Activated B cell treated with CpG ODN at 0.5 μM for 24 hours (primary cell): ENCODE results near the gene CLP1. TPM values are rescaled to one million over a fixed set of nuclear protein-coding genes. Genes with fewer than 3 reads are reported as not detected.
A peak's percentile ranks its signal among the peaks of the same experiment; 100 is the strongest.
"Not testable (repeated sequence)": the region's sequence is repeated elsewhere in the genome, so short reads cannot be mapped to it uniquely, and the experiment has no call there.

Experiments
- ATAC-seq: fragments of 200-7000 bp; cut with Tn5 transposase; one replicate; pipeline ENCODE4 v1.10.0; 2021; ENCODE audit warnings: low read depth, mild to moderate bottlenecking, moderate library complexity
- CTCF ChIA-PET: fragments of 350-600 bp; sonication (Branson Sonifier 250); formaldehyde crosslinking; loops from one replicate; lab custom pipeline; 2021; ENCODE audit warnings: antibody characterized with exemption; lab: Charles Lee
- POLR2A ChIA-PET: fragments of 350-600 bp; sonication (Branson Sonifier 250); formaldehyde crosslinking; loops from one replicate; lab custom pipeline; 2021; ENCODE audit warnings: antibody characterized with exemption; lab: Charles Lee
- DNase-seq: peaks from one replicate; pipeline ENCODE4 v3.0.0; 2022
- H3K27ac Mint-ChIP-seq: one replicate; pipeline ENCODE4 v1.8.0; 2020; ENCODE audit warnings: mixed read lengths
- H3K27me3 Mint-ChIP-seq: one replicate; pipeline ENCODE4 v1.8.0; 2021; ENCODE audit warnings: mixed read lengths
- H3K36me3 Mint-ChIP-seq: one replicate; pipeline ENCODE4 v1.8.0; 2021; ENCODE audit warnings: low read depth, mixed read lengths
- H3K4me1 Mint-ChIP-seq: one replicate; pipeline ENCODE4 v1.8.0; 2021; ENCODE audit warnings: mixed read lengths
- H3K4me3 Mint-ChIP-seq: one replicate; pipeline ENCODE4 v1.8.0; 2020; ENCODE audit warnings: mild to moderate bottlenecking, mixed read lengths
- H3K9me3 Mint-ChIP-seq: one replicate; pipeline ENCODE4 v1.8.0; 2020; ENCODE audit warnings: mixed read lengths
- CTCF ChIP-seq: fragments of 200-600 bp; IDR thresholded peaks from one replicate; pipeline ENCODE4 v1.8.0; 2022; ENCODE audit warnings: antibody characterized with exemption, mild to moderate bottlenecking
- intact Hi-C: fragments of 100-400 bp; cut with micrococcal nuclease; formaldehyde crosslinking; loops from one replicate; pipeline ENCODE4 v1.15.1; 2024
- total RNA-seq: library from RNA; stranded (reverse); gene quantifications from 2 replicates; pipeline ENCODE4 v1.2.3, GENCODE V29; 2022

The CLP1 gene
- total RNA-seq, 1 donor from 2014 or later, result 20.4 TPM

- ChIA-PET CTCF (no interaction called here), POLR2A (no interaction called here)
- no peak overlapping the region for H3K27ac Mint-ChIP-seq
- H3K36me3 Mint-ChIP-seq, result no peaks in the 10 kb centered on the region
- TF ChIP-seq CTCF, result no peak
- no peak for ATAC-seq
- intact Hi-C loops, result no loop called here
- no peak for DNase-seq
- H3K4me3 Mint-ChIP-seq, result no peak overlapping the region
- H3K9me3 Mint-ChIP-seq, result no peaks in the 10 kb centered on the region
- H3K4me1 Mint-ChIP-seq, result peaks cover 37% of the 10 kb centered on the region
- H3K27me3 Mint-ChIP-seq, result peaks cover 53% of the 10 kb centered on the region
These were observed 6.8 kb upstream of the CLP1 start for GRCh38 chr11:57650739-57651090.

- no peak for TF ChIP-seq CTCF
- CTCF ChIA-PET, result interaction anchor here (1.0 kb wide), 2 partner anchors 83 to 193 kb away, joined by 4 read pairs; partner anchors contain the start of gene UBE2L6
- peaks cover 46% of the 10 kb centered on the region for H3K27me3 Mint-ChIP-seq
- H3K4me3 Mint-ChIP-seq, result no peak overlapping the region
- H3K9me3 Mint-ChIP-seq, result no peaks in the 10 kb centered on the region
- POLR2A ChIA-PET, result no interaction called here
- no peak for DNase-seq
- intact Hi-C loops, result no loop called here
- H3K36me3 Mint-ChIP-seq, result no peaks in the 10 kb centered on the region
- peaks cover 36% of the 10 kb centered on the region for H3K4me1 Mint-ChIP-seq
- no peak for ATAC-seq
- H3K27ac Mint-ChIP-seq, result no peak overlapping the region
These were observed 6.2 kb upstream of the CLP1 start for GRCh38 chr11:57651408-57651807.

GRCh38 chr11:57652230-57652629 is 5.3 kb upstream of the CLP1 start:
- H3K27me3 Mint-ChIP-seq, result peaks cover 38% of the 10 kb centered on the region
- DNase-seq, H3K9me3 Mint-ChIP-seq, ATAC-seq, intact Hi-C loops, H3K36me3 Mint-ChIP-seq, H3K27ac Mint-ChIP-seq: not testable (repeated sequence)
- H3K4me3 Mint-ChIP-seq, result peak overlapping the region; percentile 28
- H3K4me1 Mint-ChIP-seq, result peaks cover 33% of the 10 kb centered on the region
- CTCF ChIA-PET, result interaction anchor here (1.0 kb wide), 2 partner anchors 84 to 194 kb away, joined by 4 read pairs; partner anchors contain the start of gene UBE2L6
- POLR2A ChIA-PET, result interaction anchor here (0.9 kb wide), 1 partner anchor 316 kb away, joined by 3 read pairs; the partner anchor contains the start of gene SSRP1

- Mint-ChIP-seq H3K4me1 (peaks cover 32% of the 10 kb centered on the region), H3K4me3 (peak overlapping the region; percentile 28), H3K9me3 (no peaks in the 10 kb centered on the region), H3K27me3 (peaks cover 34% of the 10 kb centered on the region), H3K27ac (no peak overlapping the region), H3K36me3 (peaks cover 4% of the 10 kb centered on the region)
- ChIA-PET POLR2A (interaction anchor here (0.9 kb wide), 1 partner anchor 317 kb away, joined by 3 read pairs; the partner anchor contains the start of gene SSRP1), CTCF (no interaction called here)
- ATAC-seq, result no peak
- no peak for TF ChIP-seq CTCF
- intact Hi-C loops, result no loop called here
- no peak for DNase-seq
These were observed 4.9 kb upstream of the CLP1 start for GRCh38 chr11:57652662-57653061.

- intact Hi-C loops, result no loop called here
- CTCF ChIA-PET, result interaction anchor here (1.1 kb wide), 1 partner anchor 147 kb away, joined by 4 read pairs; no protein-coding TSS in a partner anchor
These were observed 4.4 kb upstream of the CLP1 start for GRCh38 chr11:57653163-57653562.

More at GRCh38 chr11:57653163-57653562, 4.4 kb upstream of the CLP1 start:
- Mint-ChIP-seq H3K4me1 (peaks cover 31% of the 10 kb centered on the region), H3K27me3 (peaks cover 29% of the 10 kb centered on the region), H3K9me3 (no peaks in the 10 kb centered on the region), H3K4me3 (no peak overlapping the region), H3K27ac (no peak overlapping the region), H3K36me3 (peaks cover 9% of the 10 kb centered on the region)
- no peak for DNase-seq
- no peak for ATAC-seq
- TF ChIP-seq CTCF, result no peak
- POLR2A ChIA-PET, result no interaction called here
